PC-9 (cell line): ENCODE data around the gene DIPK1B. TPM values are rescaled to one million over a fixed set of nuclear protein-coding genes. Genes with fewer than 3 reads are reported as not detected.

Experiments
- BruUV-seq: library from RNA; stranded (reverse); fragments of 400-500 nt; replicated peaks from 2 replicates; lab custom pipeline; 2021; lab: Mats Ljungman, UMichigan
- CTCF ChIA-PET: fragments of 300-600 bp; sonication (Branson Sonifier 250); formaldehyde crosslinking; loops from one replicate; lab custom pipeline; 2022; ENCODE audit warnings: antibody characterized with exemption; lab: Charles Lee
- POLR2A ChIA-PET: fragments of 300-600 bp; sonication (Branson Sonifier 250); formaldehyde crosslinking; loops from one replicate; lab custom pipeline; 2022; ENCODE audit warnings: antibody characterized with exemption; ENCODE audit not compliant: unreplicated experiment; lab: Charles Lee
- DNase-seq, 2 experiments: peaks; one replicate each; pipeline versions ENCODE4 v3.0.0 to v3.0.0-alpha.2; 2015 to 2022; ENCODE audit warnings: mixed read lengths in 1 of 2
- H2AFZ ChIP-seq: fragments of 200-600 bp; sonication (generic); 2 replicates; pipeline ENCODE4 v1.8.1; 2017; ENCODE audit warnings: antibody characterized with exemption
- H3F3A ChIP-seq: fragments of 200-600 bp; sonication (generic); 2 replicates; pipeline ENCODE4 v1.8.1; 2017; ENCODE audit warnings: antibody characterized with exemption, mild to moderate bottlenecking, low read depth; ENCODE audit not compliant: insufficient read depth
- H3K27ac ChIP-seq: fragments of 200-600 bp; sonication (generic); 2 replicates; pipeline ENCODE4 v1.6.1; 2016; ENCODE audit warnings: mixed run types
- H3K27me3 ChIP-seq: fragments of 200-600 bp; sonication (generic); 2 replicates; pipeline ENCODE4 v1.6.1; 2016; ENCODE audit warnings: low read depth, mixed run types; ENCODE audit not compliant: insufficient read depth
- H3K36me3 ChIP-seq: fragments of 200-600 bp; sonication (generic); 2 replicates; pipeline ENCODE4 v1.6.1; 2016; ENCODE audit warnings: low read depth, mixed run types
- H3K4me1 ChIP-seq: fragments of 200-600 bp; sonication (generic); replicated peaks from 2 replicates; pipeline ENCODE4 v1.6.1; 2016; ENCODE audit warnings: mixed run types; ENCODE audit not compliant: insufficient read depth
- H3K4me2 ChIP-seq: fragments of 200-600 bp; sonication (generic); 2 replicates; pipeline ENCODE4 v1.6.1; 2017; ENCODE audit warnings: mixed run types
- H3K4me3 ChIP-seq: fragments of 200-600 bp; sonication (generic); 2 replicates; pipeline ENCODE4 v1.6.1; 2016; ENCODE audit warnings: mixed run types
- H3K79me2 ChIP-seq: fragments of 200-600 bp; sonication (generic); 2 replicates; pipeline ENCODE4 v1.6.1; 2017; ENCODE audit warnings: low read depth, mixed run types
- H3K9me2 ChIP-seq: fragments of 200-600 bp; sonication (generic); 2 replicates; pipeline ENCODE4 v1.8.1; 2017; ENCODE audit warnings: mild to moderate bottlenecking; ENCODE audit not compliant: insufficient read depth
- H3K9me3 ChIP-seq: fragments of 200-600 bp; sonication (generic); 2 replicates; pipeline ENCODE4 v1.8.1; 2016; ENCODE audit warnings: low read depth; ENCODE audit not compliant: insufficient read depth
- H4K20me1 ChIP-seq: fragments of 200-600 bp; sonication (generic); 2 replicates; pipeline ENCODE4 v1.8.1; 2017; ENCODE audit not compliant: insufficient read depth
- EZH2 ChIP-seq: fragments of 200-600 bp; sonication (generic); IDR thresholded peaks from 2 replicates; pipeline ENCODE4 v1.8.0; 2017; ENCODE audit warnings: antibody characterized with exemption, low read depth
- intact Hi-C: fragments of 100-400 bp; cut with micrococcal nuclease; formaldehyde crosslinking; loops from one replicate; pipeline ENCODE4 v1.10.0; 2022; ENCODE audit not compliant: unreplicated experiment
- total RNA-seq: library from RNA; stranded (reverse); gene quantifications from 2 replicates; pipeline ENCODE4 v1.2.3, GENCODE V29; 2021
- TF ChIP-seq, protein P1 (sequence below): fragments of 200-600 bp; sonication (generic); conservative IDR thresholded peaks from 2 replicates; pipeline ENCODE4 v1.6.1; 2017; ENCODE audit warnings: mixed run types, antibody characterized with exemption, mild to moderate bottlenecking, moderate library complexity

DIPK1B gene
- total RNA-seq, 1 experiment from 2014 or later, result 19.0 TPM

DNA sequence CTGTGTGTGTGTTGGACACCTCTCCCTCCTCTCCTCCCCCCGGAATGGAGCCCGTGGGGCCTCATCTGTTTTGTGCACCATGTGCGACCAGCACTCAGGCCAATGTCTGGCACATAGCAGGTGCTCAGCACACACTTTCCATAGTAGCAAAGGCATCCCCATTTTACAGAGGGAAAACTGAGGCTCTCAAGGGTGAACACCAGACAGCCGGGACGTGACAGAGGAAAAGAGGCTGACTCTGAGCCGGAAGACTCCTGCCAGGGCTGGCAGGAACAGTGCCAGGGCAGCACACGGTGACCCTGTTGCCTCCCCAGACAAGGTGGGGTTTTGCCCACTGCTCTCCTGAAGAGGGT is 23.3 kb upstream of the DIPK1B start:
- TF ChIP-seq, protein P1, sequence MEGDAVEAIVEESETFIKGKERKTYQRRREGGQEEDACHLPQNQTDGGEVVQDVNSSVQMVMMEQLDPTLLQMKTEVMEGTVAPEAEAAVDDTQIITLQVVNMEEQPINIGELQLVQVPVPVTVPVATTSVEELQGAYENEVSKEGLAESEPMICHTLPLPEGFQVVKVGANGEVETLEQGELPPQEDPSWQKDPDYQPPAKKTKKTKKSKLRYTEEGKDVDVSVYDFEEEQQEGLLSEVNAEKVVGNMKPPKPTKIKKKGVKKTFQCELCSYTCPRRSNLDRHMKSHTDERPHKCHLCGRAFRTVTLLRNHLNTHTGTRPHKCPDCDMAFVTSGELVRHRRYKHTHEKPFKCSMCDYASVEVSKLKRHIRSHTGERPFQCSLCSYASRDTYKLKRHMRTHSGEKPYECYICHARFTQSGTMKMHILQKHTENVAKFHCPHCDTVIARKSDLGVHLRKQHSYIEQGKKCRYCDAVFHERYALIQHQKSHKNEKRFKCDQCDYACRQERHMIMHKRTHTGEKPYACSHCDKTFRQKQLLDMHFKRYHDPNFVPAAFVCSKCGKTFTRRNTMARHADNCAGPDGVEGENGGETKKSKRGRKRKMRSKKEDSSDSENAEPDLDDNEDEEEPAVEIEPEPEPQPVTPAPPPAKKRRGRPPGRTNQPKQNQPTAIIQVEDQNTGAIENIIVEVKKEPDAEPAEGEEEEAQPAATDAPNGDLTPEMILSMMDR, result no peak
- TF ChIP-seq EZH2, result no peak
- peaks cover 42% of the 10 kb centered on the region for H3K4me1 ChIP-seq
- no peaks in the 10 kb centered on the region for H3K27me3 ChIP-seq
- ChIA-PET CTCF (no interaction called here), POLR2A (interaction anchor here (0.5 kb wide), 1 partner anchor 18 kb away, joined by 12 read pairs; no protein-coding TSS in a partner anchor)
- no peak overlapping the region for H2AFZ ChIP-seq
- peaks cover 25% of the 10 kb centered on the region for H3K79me2 ChIP-seq
- no peak for DNase-seq
- no peaks in the 10 kb centered on the region for H3K9me3 ChIP-seq
- H3K27ac ChIP-seq, result no peak overlapping the region
- no peaks in the 10 kb centered on the region for H3K9me2 ChIP-seq
- peaks cover 13% of the 10 kb centered on the region for H4K20me1 ChIP-seq
- no TSS peak for BruUV-seq
- H3F3A ChIP-seq, result peaks cover 19% of the 10 kb centered on the region
- H3K4me2 ChIP-seq, result no peak overlapping the region
- no peak overlapping the region for H3K4me3 ChIP-seq
- intact Hi-C loops, result no loop called here
- H3K36me3 ChIP-seq, result no peaks in the 10 kb centered on the region

DNA sequence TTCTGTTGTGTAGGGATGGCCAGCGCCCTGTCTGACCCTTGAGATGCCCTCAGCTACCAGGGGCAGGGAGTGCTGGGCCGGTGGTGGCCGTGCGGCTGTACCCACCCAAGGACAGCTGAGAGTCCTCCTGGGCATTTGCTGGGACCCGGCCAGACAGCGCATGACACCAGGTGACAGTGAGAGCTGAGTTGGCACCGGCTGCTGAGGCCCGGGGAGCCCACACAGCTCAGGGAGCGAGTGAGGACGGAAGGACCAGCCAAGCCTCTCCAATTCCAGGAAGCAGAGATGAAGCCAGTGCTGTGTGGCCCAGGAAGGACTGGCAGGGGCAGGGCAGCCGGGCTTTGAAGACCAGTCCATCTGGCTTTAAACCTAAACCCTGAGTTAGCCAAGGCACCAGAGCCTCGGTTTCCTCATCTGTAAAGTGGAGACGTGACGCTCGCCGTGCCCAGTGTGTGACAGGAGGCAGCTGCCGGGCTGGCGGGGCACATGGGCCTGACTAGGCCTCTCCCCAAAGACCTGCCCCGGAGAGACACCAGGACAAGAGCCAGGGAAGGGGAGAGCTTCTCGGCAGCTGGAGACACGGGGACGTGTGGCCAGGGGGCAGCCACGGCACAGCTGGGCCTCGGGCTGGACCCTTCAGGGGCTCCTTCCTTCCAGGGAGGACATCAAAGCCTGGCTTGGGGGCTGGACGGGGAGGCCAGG is 22.1 kb upstream of the DIPK1B start:
- H3F3A ChIP-seq, result peaks cover 29% of the 10 kb centered on the region
- intact Hi-C loops, result loop anchor here (5.0 kb wide), 1 partner anchor 143 kb away; the partner anchor contains the start of gene NOTCH1
- no peaks in the 10 kb centered on the region for H3K27me3 ChIP-seq
- no peak for DNase-seq
- no peaks in the 10 kb centered on the region for H3K9me3 ChIP-seq
- no peak overlapping the region for H2AFZ ChIP-seq
- peaks cover 14% of the 10 kb centered on the region for H3K79me2 ChIP-seq
- H3K4me3 ChIP-seq, result no peak overlapping the region
- BruUV-seq, result no TSS peak
- no peaks in the 10 kb centered on the region for H3K9me2 ChIP-seq
- H4K20me1 ChIP-seq, result peaks cover 7% of the 10 kb centered on the region
- ChIA-PET CTCF (interaction anchor here (0.6 kb wide), 1 partner anchor 732 kb away, joined by 3 read pairs; no protein-coding TSS in a partner anchor), POLR2A (no interaction called here)
- no peaks in the 10 kb centered on the region for H3K36me3 ChIP-seq
- H3K4me1 ChIP-seq, result peaks cover 53% of the 10 kb centered on the region
- H3K27ac ChIP-seq, result no peak overlapping the region
- TF ChIP-seq, protein P1, result no peak
- no peak for TF ChIP-seq EZH2
- H3K4me2 ChIP-seq, result no peak overlapping the region

DNA sequence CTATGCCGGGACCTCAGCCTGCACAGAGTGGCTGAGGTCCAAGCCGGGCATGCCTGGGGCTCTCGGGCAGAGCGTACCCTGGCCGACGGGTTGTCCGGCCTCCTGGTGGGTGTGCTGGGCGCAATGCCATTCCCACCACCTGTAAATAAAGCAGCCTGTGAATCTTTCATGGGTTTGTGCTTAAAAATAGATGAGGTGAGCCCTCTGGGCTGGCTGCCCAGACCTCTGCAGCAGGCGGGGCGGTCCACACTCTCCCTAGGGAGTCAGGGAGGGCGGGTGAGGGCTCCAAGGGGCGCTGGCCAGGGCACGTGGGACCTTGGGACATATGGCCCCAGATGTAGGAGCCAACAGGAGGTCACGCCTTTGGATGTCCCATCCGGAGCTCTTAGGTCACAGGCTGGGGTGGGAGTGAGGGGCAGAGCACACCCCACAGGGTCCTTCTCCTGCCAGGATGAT is 21.5 kb upstream of the DIPK1B start:
- no peaks in the 10 kb centered on the region for H3K36me3 ChIP-seq
- no TSS peak for BruUV-seq
- no peaks in the 10 kb centered on the region for H3K27me3 ChIP-seq
- H3K9me3 ChIP-seq, result no peaks in the 10 kb centered on the region
- no peaks in the 10 kb centered on the region for H3K9me2 ChIP-seq
- H2AFZ ChIP-seq, result no peak overlapping the region
- H3K4me3 ChIP-seq, result no peak overlapping the region
- H3F3A ChIP-seq, result peaks cover 32% of the 10 kb centered on the region
- no peak overlapping the region for H3K4me2 ChIP-seq
- TF ChIP-seq, protein P1, result no peak
- TF ChIP-seq EZH2, result no peak
- ChIA-PET POLR2A (no interaction called here), CTCF (no interaction called here)
- H3K4me1 ChIP-seq, result peaks cover 53% of the 10 kb centered on the region
- intact Hi-C loops, result loop anchor here (5.0 kb wide), 1 partner anchor 144 kb away; the partner anchor contains the start of gene NOTCH1
- DNase-seq, result no peak
- H4K20me1 ChIP-seq, result peaks cover 3% of the 10 kb centered on the region
- no peak overlapping the region for H3K27ac ChIP-seq
- peaks cover 8% of the 10 kb centered on the region for H3K79me2 ChIP-seq
